ENCODE results near the gene MEX3C. TPM values are rescaled to one million over a fixed set of nuclear protein-coding genes. Genes with fewer than 3 reads are reported as not detected.

The MEX3C gene
- total RNA-seq, 1 experiment from 2014 or later = 15.8 TPM

DNA sequence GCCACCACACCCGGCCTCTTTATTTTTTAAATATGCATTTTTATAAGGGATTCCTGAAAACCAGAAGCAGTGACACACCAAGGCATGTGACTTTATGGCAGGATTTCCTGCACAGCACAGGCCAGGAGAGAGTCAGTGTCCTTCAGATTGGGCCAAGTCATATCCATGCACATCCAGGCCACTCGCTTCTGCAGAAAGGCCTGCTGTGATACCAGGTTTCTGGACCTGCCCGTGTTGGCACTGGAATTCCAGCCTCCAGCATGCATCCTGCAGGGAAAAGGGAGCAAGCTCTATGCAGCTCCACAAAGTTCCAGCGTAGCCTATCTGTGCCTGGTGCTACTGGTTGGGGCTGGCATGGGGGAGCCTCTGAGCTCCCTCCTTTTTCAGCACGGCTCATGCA lies 36.8 kb downstream of the MEX3C start:
- BruUV-seq (replicated peaks) = no TSS peak
- TF ChIP-seq EZH2 (IDR thresholded peaks at IDR 0.05; ENCODE audit: low read length, unreplicated experiment) (no peak), EZH2phosphoT487 (IDR thresholded peaks at IDR 0.05; ENCODE audit: borderline replicate concordance, low read length) (no peak)
- TF ChIP-seq, protein P1, sequence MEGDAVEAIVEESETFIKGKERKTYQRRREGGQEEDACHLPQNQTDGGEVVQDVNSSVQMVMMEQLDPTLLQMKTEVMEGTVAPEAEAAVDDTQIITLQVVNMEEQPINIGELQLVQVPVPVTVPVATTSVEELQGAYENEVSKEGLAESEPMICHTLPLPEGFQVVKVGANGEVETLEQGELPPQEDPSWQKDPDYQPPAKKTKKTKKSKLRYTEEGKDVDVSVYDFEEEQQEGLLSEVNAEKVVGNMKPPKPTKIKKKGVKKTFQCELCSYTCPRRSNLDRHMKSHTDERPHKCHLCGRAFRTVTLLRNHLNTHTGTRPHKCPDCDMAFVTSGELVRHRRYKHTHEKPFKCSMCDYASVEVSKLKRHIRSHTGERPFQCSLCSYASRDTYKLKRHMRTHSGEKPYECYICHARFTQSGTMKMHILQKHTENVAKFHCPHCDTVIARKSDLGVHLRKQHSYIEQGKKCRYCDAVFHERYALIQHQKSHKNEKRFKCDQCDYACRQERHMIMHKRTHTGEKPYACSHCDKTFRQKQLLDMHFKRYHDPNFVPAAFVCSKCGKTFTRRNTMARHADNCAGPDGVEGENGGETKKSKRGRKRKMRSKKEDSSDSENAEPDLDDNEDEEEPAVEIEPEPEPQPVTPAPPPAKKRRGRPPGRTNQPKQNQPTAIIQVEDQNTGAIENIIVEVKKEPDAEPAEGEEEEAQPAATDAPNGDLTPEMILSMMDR (conservative IDR thresholded peaks at IDR 0.05; ENCODE audit: low read depth, low read length) = no peak
- intact Hi-C loops (cut with micrococcal nuclease) = no loop called here
- no peaks in the 10 kb centered on the region for H3K79me2 ChIP-seq (ENCODE audit: low read length)
- no peak overlapping the region for H3K4me3 ChIP-seq (ENCODE audit: low read length)
- H3K9ac ChIP-seq (ENCODE audit: low read length) = no peak overlapping the region
- H3K27me3 ChIP-seq (ENCODE audit: low read length) = no peaks in the 10 kb centered on the region
- ChIA-PET POLR2A (ENCODE audit: unreplicated experiment) (no interaction called here), CTCF (no interaction called here)
- ATAC-seq (no peak), DNase-seq (no peak)
- H3K27ac ChIP-seq (ENCODE audit: low read length) = no peak overlapping the region
- no peak overlapping the region for H2AFZ ChIP-seq (ENCODE audit: low read length)
- no peaks in the 10 kb centered on the region for H3K9me3 ChIP-seq (ENCODE audit: low read length)
- H4K20me1 ChIP-seq (ENCODE audit: low read length) = no peaks in the 10 kb centered on the region
- no peaks in the 10 kb centered on the region for H3K9me2 ChIP-seq (replicated peaks; ENCODE audit: low read length)
- no peaks in the 10 kb centered on the region for H3K4me1 ChIP-seq (ENCODE audit: insufficient read depth, low read length)
- H3K36me3 ChIP-seq (ENCODE audit: low read depth, low read length) = no peaks in the 10 kb centered on the region
- no peaks in the 10 kb centered on the region for H3F3A ChIP-seq (ENCODE audit: low read length, unreplicated experiment)
- no peak overlapping the region for H3K4me2 ChIP-seq (ENCODE audit: low read length)

DNA sequence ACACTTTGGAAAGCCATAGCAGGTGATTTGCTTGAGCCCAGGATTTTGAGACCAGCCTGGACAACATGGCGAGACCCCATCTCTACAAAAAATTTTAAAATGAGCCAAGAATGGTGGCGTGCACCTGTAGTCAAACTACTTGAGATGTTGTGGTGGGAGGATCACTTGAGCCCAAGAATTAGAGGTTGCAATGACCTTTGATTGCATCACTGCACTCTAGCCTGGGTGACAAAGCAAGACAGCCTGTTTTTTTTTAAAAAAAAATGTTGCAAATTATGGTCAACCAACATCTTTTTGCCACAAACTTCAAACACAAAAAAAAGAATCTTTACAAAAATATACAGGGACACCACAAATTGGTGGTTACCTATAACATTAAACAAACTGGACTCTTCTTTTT lies 40.3 kb downstream of the MEX3C start:
- no peaks in the 10 kb centered on the region for H3K4me1 ChIP-seq (ENCODE audit: insufficient read depth, low read length)
- no TSS peak for BruUV-seq (replicated peaks)
- H3K27ac ChIP-seq (ENCODE audit: low read length) = no peak overlapping the region
- ATAC-seq (no peak), DNase-seq (no peak)
- H3K36me3 ChIP-seq (ENCODE audit: low read depth, low read length) = no peaks in the 10 kb centered on the region
- H2AFZ ChIP-seq (ENCODE audit: low read length) = no peak overlapping the region
- H3K4me3 ChIP-seq (ENCODE audit: low read length) = no peak overlapping the region
- intact Hi-C loops (cut with micrococcal nuclease) = no loop called here
- H4K20me1 ChIP-seq (ENCODE audit: low read length) = no peaks in the 10 kb centered on the region
- CTCF ChIA-PET = no interaction called here
- H3K9ac ChIP-seq (ENCODE audit: low read length) = no peak overlapping the region
- H3K27me3 ChIP-seq (ENCODE audit: low read length) = no peaks in the 10 kb centered on the region
- no peaks in the 10 kb centered on the region for H3K9me3 ChIP-seq (ENCODE audit: low read length)
- POLR2A ChIA-PET (ENCODE audit: unreplicated experiment) = no interaction called here
- no peaks in the 10 kb centered on the region for H3K9me2 ChIP-seq (replicated peaks; ENCODE audit: low read length)
- H3K4me2 ChIP-seq (ENCODE audit: low read length) = no peak overlapping the region
- H3K79me2 ChIP-seq (ENCODE audit: low read length) = no peaks in the 10 kb centered on the region
- no peaks in the 10 kb centered on the region for H3F3A ChIP-seq (ENCODE audit: low read length, unreplicated experiment)
- no peak for TF ChIP-seq EZH2 (IDR thresholded peaks at IDR 0.05; ENCODE audit: low read length, unreplicated experiment)
- TF ChIP-seq, protein P1 (conservative IDR thresholded peaks at IDR 0.05; ENCODE audit: low read depth, low read length) = no peak

DNA sequence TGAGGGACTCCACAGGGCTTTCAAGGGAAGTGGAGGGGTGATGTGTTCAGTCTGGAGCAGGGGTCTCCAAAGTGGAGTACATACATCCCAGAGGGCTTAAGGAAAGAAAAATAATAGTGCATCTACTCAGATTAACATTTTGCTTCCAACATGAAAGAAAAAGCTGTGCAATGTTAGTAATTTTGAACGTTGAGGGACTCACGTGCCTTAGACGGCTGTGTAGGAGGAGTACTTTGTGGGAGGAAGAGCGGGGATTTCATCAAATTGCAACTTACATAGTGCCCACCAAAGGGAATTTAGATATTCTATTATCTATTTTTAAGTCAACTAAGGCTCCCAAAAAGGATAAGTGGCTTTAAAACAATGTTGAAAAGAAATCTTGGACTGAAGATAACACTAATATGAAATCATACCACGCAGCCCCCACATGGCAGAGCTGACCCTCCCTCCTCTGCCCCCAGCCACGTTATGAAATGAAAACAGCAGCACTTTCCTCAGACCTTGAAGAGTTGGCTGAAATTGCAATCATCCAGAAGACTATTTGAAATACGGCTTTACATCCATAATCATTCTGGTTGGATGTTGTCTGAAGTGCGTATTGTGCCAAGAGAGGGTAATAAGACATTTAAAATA lies 42.9 kb downstream of the MEX3C start:
- intact Hi-C loops (cut with micrococcal nuclease) = no loop called here
- Histone ChIP-seq H3K36me3 (ENCODE audit: low read depth, low read length) (no peaks in the 10 kb centered on the region), H3K27me3 (ENCODE audit: low read length) (no peaks in the 10 kb centered on the region), H2AFZ (ENCODE audit: low read length) (no peak overlapping the region), H3K4me2 (ENCODE audit: low read length) (no peak overlapping the region), H3K9me3 (ENCODE audit: low read length) (no peaks in the 10 kb centered on the region), H3K9me2 (replicated peaks; ENCODE audit: low read length) (no peaks in the 10 kb centered on the region), H3F3A (ENCODE audit: low read length, unreplicated experiment) (no peaks in the 10 kb centered on the region), H3K79me2 (ENCODE audit: low read length) (no peaks in the 10 kb centered on the region), H3K4me3 (ENCODE audit: low read length) (no peak overlapping the region), H3K9ac (ENCODE audit: low read length) (no peak overlapping the region), H3K27ac (ENCODE audit: low read length) (no peak overlapping the region), H3K4me1 (ENCODE audit: insufficient read depth, low read length) (no peaks in the 10 kb centered on the region), H4K20me1 (ENCODE audit: low read length) (no peaks in the 10 kb centered on the region)
- ChIA-PET POLR2A (ENCODE audit: unreplicated experiment) (no interaction called here), CTCF (no interaction called here)
- ATAC-seq (no peak), DNase-seq (no peak)
- no TSS peak for BruUV-seq (replicated peaks)
- TF ChIP-seq, protein P1 (conservative IDR thresholded peaks at IDR 0.05; ENCODE audit: low read depth, low read length) = no peak
- TF ChIP-seq EZH2 (IDR thresholded peaks at IDR 0.05; ENCODE audit: low read length, unreplicated experiment) (no peak), EZH2phosphoT487 (IDR thresholded peaks at IDR 0.05; ENCODE audit: borderline replicate concordance, low read length) (no peak)
